GM19324 (cell line): ENCODE data around the gene CCBE1.

Experiments used
- ATAC-seq: cut with Tn5 transposase; IDR thresholded peaks from one replicate; pipeline ENCODE4 v1.9.1; 2021; ENCODE audit warnings: mild to moderate bottlenecking, moderate library complexity; ENCODE audit not compliant: unreplicated experiment, low FRiP score

CCBE1 gene

DNA sequence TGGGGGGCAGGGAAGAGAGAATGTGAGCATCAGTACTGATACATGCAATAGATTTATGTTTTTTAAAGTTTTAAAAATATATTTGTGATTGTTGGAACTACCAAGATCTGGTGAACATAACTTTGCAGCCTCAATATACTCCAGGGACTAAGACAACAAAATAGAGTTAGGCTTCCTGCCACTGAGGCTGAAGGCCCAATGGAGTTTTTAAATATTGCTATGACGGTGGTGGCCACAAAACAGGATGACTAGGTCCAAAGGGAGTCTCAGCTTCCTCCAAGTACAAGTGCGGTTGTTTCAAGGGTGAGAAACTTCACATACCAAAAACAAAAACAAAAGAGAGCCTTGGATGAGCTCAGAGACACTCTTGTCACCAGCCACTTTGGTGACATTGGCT is 72.9 kb downstream of the CCBE1 start:
- no peak for ATAC-seq

DNA sequence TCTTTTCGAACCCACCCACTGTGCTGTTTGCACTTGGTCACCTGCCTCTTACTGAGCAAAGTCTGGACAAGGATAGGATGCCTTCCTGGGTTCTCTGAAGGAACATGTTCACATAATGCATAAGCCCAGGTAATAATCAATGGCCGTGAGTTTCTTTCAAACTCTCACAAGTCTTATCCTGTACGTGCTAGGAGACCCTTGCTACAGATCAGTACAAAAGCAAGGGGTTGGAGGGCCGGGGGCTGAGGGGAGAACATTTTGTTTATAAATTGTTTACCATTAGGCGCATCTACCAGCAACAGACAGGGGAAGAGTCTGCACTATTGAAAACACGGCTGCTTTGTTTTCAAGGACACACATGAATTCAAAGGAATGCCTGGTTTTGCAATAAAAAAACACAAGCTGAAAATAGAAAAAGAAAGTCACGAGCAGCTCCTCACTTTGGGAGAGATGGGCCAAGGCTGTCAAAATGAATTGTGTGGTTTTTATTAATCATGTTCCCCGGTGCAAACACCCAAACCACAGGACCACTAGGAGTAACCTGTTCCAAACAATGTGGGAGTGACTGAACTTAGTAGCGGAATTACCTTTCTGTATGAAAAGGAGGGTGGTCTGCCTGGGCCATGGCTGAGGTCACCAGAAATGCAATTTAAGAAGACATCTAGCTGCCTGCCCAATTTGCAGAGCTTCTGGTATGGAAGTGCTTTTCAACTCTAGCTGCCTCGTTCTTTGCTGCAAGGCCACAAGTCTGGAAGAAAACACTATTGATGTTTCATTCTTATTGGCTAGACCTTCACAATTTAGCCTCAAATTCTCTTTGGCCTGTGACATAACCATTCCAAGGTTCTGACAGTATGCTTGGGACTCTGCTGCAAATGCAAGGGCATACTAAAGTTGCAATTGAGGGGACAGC is 73.5 kb downstream of the CCBE1 start:
- no peak for ATAC-seq

DNA sequence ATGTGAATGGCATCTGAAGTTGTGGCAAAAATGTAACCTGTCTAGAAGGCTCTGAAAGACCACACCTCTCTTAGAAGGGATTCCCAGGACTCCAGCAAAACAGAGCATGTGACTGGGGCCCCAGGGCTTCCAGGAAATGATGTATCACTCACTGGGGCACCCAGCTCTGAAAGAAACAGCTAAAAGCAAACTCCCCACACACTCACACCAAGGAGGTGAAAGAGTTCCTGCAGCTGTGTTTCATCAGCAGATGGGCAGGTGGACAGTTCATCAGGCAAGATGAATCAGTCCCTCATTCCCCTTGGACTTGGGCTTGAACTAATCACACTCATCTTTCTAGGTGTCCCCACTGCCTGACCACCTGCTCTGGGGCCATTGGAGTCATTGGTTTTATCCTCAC is 76.2 kb downstream of the CCBE1 start:
- ATAC-seq = no peak

GRCh38 chr18:59620381-59620780 is 76.8 kb downstream of the CCBE1 start:
- no peak for ATAC-seq

DNA sequence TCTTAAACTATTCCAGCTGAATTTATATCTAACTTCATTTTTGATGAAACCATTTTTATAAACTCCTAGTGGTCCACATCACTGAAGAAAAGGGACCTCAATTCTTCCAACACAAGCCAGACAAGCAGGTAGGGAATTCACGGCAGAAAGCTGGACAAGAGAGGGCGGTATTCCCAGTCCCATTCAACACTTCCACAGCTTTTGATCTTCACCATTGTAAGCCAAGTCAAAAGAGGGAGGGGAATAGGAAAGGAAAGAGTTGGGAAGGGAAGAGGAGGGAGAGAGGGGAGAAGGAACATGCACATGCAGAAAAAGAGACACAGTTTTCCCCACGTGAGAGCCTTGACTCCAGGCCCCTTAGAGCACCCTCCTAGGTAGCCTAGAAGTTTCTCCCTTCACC is 77.4 kb downstream of the CCBE1 start:
- ATAC-seq = no peak

GRCh38 chr18:59617468-59617932 is 79.7 kb downstream of the CCBE1 start:
- ATAC-seq = no peak

DNA sequence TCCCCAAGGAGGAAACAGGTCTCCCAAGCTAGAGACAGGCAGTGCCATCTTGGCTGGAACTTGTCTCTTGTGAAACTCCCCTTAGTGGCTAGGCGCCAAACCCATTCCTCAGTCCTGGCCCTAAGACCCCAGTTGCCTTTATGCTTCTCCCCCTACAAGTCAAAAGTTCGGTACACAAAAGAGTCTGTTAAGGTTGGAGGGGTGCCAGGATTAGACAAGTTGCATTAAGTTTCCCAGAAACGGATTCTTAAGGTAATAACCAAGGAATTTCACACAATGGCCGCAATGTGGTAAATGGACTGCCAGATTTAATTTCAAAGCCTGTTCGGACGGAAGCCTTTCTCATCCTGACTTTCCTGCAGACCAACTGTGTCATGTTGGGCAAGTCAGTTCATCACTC is 80.7 kb downstream of the CCBE1 start:
- ATAC-seq = no peak

DNA sequence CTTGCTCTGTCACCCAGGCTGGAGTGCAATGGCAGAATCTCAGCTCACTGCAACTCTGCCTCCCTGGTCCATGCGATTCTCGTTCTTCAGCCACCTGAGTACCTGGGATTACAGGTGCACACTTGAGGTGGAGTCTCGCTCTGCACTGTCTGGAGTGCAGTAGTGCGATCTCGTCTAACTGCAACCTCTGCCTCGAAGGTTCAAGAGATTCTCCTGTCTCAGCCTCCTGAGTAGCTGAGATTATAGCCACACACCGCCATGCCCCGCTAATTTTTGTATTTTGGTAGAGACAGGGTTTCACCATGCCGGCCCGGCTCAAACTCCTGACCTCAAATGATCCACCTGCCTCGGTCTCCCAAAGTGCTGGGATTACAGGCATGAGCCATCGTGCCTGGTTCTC is 83.3 kb downstream of the CCBE1 start:
- ATAC-seq = no peak

DNA sequence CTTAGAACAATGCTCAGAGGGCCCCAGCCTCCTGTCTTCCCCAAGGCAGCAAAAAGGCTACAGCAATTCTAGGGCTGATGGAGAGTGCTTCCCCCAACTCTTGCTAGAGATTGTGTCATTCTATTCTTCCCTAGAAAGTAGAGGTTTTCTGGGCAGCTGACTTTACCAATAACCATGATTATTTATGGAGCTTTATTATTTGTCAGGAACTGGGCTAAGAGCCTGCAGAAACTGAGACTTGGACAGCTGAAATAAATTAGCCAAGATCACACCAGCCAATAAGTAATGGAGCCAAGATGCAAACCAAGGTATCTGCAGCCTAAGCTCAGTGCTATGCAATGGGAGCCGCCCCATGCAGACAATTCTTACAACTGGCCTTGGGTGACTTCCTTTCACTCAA is 84.8 kb downstream of the CCBE1 start:
- ATAC-seq = no peak

DNA sequence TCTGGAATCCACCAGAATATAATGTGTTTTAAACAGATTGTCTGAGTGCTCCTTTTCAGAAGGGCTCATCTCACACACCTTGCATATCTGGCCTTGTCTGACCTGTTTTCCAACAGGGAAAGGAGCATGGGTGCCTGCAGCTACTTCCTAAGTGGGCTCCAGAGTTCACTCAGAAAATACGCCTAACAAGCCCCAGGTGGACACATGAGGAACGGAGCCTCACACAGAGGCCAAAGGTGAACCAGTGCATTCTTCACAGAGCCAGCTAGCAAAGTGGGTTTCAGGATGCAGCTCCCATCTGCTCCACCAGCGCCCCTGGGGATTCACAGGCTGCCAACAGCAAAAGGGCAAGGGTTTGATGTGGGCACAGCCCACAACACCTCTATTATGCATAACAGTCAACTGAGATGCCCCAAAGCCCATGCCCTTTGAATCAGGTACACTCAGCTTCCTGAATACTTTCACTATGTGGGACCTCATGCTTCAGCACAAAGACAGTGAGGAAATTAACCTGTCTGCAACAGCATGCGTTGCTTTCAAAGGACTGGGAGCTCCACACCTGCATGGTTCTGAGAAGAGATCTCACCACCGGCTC is 86.6 kb downstream of the CCBE1 start:
- no peak for ATAC-seq

DNA sequence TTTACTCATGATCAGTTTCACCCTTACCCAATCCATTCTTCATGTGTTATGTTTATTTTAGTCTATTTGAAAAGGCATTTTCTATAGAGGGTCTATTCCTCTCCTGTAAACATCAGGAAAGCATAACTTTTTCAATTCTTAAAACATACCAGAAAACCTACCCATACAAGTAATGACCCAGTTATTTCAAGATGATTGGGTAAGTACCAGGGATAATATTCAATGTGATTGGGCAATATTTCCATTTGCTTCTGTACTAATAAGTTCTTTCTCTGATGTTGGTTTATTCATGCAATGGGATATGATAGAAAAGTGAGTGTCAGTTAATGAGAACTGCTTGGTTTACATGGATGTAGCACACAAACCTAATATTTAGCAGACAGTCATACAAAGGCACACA is 87.6 kb downstream of the CCBE1 start:
- ATAC-seq = no peak

- ATAC-seq = no peak
Observed at GRCh38 chr18:59607471-59607870, 89.8 kb downstream of the CCBE1 start.

DNA sequence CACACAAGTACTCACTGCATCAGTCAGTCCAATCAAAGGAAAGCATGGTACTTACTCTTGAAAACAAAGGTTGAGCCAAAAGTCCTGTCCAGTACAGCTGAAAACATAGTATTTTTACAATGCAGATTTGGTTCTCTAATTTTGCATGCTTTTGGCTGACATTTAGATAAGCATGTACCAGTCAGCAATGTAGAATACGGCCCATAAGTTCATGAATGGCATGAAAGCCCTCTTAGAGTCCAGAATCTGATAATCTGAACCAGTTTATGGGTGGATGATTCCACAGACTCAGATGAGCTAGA is 90.2 kb downstream of the CCBE1 start:
- ATAC-seq = no peak

GRCh38 chr18:59606193-59607077 is 90.8 kb downstream of the CCBE1 start:
- ATAC-seq = no peak

DNA sequence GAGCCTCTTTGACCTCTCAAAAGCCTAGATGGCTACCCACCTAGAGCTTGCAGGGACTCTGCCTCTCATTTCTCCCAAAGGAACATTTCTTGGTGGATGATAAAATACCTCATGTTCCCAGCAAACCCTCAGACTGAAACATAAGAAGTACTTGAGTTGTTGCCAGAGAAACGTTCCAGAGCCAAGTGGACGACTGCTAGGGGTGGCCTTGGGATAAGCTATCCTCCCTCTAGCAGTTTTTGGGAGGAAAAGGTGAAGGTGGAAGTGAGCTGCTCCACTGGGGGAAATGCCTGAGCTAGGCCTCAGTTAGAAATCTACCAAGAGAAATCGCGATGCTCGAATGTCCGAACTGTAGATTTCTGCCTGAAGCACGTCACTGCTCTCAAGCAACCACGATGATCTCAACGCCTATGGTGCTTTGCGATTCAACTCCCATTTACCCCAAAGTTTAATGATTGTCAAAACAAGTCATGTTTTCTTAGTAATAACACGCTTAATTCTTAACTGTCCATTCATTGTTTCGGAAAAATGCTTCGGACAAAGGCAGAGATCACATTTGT is 91.5 kb downstream of the CCBE1 start:
- no peak for ATAC-seq

DNA sequence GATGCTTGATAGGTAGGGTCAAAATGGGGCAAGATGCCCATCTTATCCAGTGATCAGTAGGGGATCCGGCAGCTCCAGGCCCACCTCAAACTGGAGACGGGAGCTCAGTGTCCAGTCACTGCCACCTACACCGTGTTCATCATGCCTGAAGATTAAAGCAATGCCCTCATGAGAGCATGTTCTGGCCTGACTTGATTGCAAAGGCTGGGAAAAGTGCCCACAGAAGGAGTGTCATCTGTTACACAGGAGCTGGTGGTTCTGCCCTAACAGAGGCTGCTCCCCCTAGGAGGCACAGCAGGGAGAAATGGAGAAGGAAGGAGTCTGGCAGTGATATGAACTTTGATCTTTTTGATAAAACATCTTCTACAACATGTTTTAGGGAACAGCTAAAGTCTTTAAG is 92.3 kb downstream of the CCBE1 start:
- no peak for ATAC-seq

DNA sequence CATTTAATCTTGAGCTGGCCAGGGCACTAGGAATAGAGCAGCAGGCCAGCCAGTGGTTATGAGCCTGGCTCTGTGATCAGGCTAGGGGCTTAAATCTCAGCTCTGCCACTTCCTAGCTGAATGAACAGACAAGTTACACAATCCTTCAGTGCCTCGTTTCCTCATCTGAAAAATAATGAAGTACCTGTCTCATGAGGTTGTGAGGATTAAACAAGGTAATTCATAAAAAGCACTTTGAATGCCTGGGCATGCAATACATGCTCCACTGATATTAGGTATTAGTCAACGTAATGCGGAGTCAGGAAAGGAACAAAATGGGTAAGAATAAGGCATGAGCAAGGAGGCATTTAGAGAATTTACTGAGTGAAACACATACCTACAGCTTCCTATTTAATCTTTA is 100.2 kb downstream of the CCBE1 start:
- ATAC-seq = no peak

DNA sequence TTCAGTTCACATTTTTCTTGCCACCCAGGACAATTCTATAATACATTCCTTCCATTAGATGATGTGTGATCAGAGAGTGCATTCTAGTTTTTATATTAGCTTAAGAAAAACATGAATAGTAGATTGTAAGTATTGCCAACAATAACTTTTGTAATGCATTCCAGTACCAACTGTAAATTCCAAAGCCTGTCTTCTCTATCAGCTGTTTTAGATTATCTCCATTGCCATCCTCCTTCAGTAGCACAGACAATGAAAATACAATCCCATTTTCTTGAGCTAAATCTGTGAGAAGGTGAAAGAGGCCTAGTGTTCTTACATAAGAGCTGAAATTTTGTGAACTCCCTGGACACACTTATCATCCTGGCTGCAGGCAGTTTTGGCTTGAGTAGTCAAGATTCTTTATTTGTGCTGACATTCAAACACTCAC is 103.9 kb downstream of the CCBE1 start:
- no peak for ATAC-seq

DNA sequence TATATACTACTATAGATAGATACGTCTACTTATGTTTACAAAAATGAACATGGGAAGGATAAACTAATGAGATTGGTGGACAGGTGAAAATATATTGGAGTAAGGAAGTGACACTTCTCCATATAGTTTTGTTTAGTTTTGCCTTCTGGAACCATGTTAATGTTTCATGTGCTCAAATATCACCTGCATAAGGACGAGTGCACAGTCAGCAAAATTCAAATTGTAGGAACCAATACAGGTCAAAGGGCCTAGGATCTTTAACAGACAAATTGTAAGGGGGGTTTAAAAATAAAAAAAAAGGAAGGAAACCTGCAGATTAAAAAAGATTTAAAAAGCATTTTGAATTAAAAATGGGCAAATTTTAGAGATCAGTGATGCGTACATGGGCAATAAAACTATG is 104.6 kb downstream of the CCBE1 start:
- no peak for ATAC-seq

- ATAC-seq = no peak
Observed at GRCh38 chr18:59582395-59582794, 114.8 kb downstream of the CCBE1 start.

DNA sequence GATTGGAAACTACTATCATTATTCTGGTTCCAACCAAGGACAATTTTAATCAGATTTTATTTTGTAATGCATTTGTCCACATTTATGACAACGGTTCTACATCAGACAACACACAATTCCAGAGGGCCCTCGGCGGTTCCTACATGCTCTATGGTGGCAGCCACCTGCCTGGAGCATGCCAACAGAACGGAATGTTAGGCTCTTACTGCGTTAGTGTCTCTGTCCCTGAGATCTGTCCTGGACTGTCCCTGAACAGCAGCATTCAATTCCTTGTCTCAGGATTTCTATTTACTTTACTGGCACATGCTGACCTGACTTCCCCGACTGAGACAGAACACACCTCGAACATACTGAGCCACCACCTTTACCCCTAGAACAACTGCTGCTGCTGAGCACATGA is 117.7 kb downstream of the CCBE1 start:
- ATAC-seq = no peak
